GM21717 (cell line): ENCODE measurements around the gene RNF217.

ENCODE experiments used
- ATAC-seq: cut with Tn5 transposase; IDR thresholded peaks from one replicate; pipeline ENCODE4 v1.9.1; 2021; ENCODE audit warnings: mild to moderate bottlenecking, moderate library complexity; ENCODE audit not compliant: unreplicated experiment

Gene RNF217

GRCh38 chr6:124987999-124988591 is 25.9 kb downstream of the RNF217 start:
- no peak for ATAC-seq

GRCh38 chr6:124989136-124989983 is 27.1 kb downstream of the RNF217 start:
- ATAC-seq: no peak

- ATAC-seq: no peak
These were observed 28.8 kb downstream of the RNF217 start for GRCh38 chr6:124990988-124991387.

GRCh38 chr6:124991764-124992295 is 29.6 kb downstream of the RNF217 start:
- ATAC-seq: no peak

DNA sequence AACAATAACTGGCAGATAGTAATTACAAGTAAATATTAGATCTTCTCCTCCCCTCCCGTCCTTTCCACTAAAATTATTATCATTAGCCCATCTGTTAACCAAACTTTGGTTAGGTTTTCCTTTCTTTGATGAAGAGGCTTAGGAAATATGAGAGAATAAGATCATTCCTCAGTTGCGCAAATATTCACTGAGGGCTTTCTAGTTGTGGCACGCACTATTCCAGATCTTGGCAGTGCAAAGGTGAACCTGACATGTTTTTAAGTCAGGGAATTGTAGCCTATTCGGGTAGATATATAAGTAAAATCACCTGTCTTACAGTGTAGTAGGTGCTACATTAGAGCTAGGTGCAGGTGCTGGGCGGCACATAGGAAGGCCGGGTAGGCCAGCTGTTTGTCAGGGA is 31.1 kb downstream of the RNF217 start:
- no peak for ATAC-seq

GRCh38 chr6:124994648-124995047 is 32.4 kb downstream of the RNF217 start:
- no peak for ATAC-seq

GRCh38 chr6:124995131-124995530 is 32.9 kb downstream of the RNF217 start:
- ATAC-seq: no peak

DNA sequence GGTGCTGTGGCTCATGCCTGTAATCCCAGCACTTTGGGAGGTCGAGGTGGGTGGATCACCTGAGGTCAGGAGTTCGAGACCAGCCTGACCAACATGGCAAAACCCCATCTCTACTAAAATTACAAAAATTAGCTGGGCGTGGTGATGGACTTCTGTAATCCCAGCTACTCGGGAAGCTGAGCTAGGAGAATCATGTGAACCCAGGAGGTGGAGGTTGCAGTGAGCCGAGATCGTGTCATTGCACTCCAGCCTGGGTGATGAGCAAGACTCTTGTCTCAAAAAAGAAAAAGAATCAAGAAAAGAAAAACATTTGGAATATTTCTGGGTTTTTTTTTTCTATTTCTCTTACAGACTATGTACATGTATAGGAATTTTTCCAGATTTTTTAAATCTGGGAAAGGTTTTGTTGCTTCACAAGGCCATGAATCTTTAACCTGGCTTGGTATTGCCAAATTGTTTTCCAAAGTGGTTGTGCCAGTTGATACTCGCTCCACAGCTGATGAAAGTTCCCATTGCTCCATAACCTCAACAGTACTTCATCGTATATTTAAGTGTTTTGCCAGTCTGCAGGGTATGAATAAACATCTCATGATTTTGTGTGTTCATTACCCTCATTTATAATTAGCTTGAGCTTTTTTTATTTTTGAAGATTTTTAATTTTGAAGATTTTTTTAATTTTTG is 33.5 kb downstream of the RNF217 start:
- ATAC-seq: no peak

GRCh38 chr6:124996411-124996810 is 34.2 kb downstream of the RNF217 start:
- no peak for ATAC-seq

DNA sequence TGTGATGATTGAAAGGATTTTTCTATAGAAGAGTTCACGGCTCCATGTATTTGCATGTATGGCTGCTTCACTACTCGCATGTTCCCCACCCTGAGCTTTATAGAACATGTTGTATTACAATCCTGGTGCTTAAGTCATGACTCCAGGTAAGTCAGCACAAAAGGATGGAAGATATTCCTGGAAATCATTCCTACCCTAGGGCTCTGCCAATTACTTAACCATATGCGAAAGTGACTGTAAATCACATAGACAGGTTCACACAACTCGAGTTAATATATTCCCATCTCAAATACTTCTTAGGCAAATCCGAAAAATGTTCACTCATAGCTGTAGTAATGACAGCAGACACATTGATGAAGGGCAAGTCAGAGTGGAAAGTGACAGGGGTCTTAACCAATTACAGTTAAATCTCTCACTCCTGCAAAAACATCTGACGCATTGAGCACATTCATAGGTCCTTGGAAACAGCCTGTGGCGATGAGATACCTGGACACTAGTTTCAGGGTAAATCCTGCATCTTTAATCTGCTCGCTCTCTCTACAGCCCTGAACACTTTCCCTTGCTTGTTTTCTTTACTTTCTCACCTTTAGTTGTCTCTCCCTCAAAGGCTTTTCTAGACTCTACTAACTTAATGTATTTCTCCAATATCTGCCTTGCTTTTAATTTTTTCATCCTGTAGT is 35.1 kb downstream of the RNF217 start:
- ATAC-seq: no peak

DNA sequence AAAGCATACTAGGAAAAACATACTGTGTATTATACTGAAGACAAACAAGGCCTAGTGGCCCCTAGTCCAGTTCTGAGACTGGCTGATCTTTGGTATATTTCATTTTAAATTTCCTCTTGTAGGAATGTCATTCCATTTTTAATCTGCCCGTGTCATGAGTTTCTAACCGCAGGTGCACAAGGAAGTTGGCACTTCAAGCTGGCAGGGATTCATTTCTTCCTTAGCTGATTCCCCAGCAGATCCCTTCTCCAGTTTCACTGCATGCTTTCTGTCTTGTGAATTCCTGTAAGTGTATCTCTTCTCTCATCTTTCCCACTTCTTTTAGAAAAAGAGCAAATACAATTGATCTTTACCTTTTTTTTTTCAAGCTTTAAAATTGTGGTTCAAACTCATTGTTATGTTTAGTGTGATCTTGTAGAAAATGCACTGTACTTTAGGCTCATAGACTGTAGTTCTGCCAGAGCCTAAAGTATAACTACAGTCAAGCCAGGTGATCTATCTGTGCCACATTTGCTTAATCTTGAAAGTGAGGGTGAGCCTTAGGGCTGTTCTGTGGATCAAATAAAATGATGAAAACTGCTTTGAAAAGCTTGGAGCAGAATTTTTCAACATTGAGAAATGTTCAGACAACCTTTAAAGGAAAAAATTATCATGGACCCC is 37.0 kb downstream of the RNF217 start:
- ATAC-seq: no peak

- no peak for ATAC-seq
These were observed 39.6 kb downstream of the RNF217 start for GRCh38 chr6:125001684-125002405.

GRCh38 chr6:125002406-125002741 is 40.1 kb downstream of the RNF217 start:
- no peak for ATAC-seq

DNA sequence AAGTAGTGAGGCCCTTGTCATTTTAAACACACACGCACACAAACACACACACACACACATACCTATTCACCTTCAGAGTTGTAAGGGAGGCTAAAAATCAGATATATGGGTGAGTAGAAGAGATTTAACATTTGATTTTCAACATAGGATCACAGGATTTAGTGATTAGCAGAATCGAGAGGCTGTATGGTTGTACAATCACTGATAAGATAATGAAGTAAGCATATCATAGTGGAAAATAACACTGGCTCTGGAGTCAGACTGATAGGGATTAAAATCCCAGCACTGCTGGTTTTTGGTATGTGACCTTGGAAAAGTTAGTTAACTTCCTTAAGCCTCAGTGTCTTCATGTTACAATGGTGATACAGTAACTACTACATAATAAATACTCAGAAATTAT is 40.8 kb downstream of the RNF217 start:
- ATAC-seq: no peak

DNA sequence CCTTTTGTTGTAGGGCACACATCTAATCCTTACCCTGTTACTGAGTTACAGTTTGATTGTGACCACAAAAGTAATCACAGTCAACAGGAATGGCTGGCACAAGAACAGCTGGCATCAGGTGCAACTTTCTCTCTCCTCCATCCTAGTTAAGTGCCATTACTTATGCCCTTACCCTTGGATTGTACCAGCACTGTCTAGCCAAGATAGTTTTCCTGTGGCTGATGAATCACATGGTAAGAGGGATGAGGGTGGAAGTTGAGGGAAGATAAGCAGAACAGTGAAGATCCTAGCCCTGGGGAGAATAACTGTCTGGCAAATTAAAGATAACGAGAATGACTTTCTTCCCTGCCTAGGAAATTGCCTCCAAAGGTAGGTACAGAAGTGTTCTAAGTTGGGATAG is 42.0 kb downstream of the RNF217 start:
- ATAC-seq: no peak

DNA sequence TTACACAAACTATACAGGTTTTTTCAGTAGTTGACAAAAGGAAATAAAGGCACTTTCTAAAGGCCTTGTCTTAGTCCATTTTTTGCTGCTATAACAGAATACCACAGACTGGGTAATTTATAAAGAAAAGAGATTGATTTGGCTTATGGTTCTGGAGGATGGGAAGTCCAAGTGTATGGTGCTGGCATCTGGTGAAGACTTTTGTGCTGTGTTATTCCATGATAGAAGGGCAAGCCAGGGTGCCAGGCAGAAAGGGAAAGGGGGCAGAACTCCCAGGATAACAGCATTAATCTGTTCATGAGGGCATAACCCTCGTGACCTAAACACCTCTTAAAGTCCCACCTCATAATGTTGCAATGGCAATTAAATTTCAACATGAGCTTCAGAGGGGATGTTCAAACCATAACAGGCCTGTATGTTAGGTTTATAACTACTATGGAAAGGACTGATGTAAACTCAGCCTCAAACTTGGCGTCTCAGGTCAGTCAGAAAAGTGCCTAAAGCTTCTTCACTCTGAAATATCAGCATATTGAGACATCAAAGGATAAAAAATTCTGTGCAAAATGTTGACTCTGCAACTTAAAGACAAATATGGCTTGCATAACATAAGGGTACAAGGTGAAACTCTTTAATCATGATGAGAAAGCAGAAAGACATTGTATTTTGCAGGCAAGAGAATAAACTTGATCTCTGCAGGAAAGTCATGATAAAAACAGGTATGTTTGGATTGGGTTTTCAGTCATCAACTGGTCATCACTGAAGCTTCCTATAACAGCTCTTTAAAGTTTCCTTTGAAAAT is 42.8 kb downstream of the RNF217 start:
- no peak for ATAC-seq

DNA sequence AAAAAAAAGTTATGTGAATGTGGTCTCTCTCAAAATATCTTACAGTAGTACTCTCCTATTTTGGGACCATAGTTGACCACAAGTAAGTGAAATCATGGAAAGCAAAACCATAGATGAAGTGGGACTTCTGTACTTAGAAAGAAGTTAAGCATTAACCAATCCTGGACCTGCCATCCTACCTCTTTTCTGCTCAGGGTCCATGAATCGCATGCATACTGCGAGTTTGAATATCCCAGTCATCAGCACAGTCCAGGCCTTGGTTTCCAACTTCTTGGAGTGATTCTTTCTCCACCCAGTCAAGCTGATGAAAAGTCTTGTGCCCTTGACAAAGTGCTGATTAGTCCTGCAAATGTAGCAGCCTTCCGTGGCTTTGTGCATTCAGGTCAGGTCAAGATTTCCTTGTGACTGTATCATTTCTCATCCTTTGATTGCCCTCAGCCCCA is 46.0 kb downstream of the RNF217 start:
- ATAC-seq: no peak

GRCh38 chr6:125008957-125009356 is 46.7 kb downstream of the RNF217 start:
- no peak for ATAC-seq

DNA sequence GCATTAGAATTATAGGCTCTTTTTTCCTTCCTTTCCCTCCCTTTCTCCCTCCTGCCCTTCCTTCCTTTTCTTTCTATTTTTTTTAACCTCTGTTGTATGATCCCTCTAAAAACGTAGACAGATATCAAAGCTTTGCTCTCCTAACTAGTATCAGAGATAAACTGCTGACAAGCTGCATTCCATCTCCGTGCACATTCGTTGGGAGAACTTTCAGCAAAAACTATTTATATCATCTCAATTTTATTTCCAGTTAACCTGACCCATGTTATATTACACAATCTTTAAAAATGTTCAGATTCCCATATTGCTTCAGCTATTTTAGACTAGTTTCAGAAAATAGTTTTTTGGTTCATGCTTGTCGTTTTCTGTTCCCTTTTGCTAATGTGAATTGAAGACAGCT is 47.3 kb downstream of the RNF217 start:
- no peak for ATAC-seq
